Activated naive CD8-positive, alpha-beta T cell (primary cell): ENCODE measurements around the gene GABRA4.

Experiments used
- H3K27ac Mint-ChIP-seq: one replicate; pipeline ENCODE4 v1.8.0; 2021; ENCODE audit warnings: mixed read lengths
- H3K27me3 Mint-ChIP-seq: one replicate; pipeline ENCODE4 v1.8.0; 2021; ENCODE audit warnings: mixed read lengths
- H3K36me3 Mint-ChIP-seq: one replicate; pipeline ENCODE4 v1.8.0; 2021; ENCODE audit warnings: mixed read lengths
- H3K4me1 Mint-ChIP-seq: one replicate; pipeline ENCODE4 v1.8.0; 2021; ENCODE audit warnings: low read depth, mixed read lengths
- H3K4me3 Mint-ChIP-seq: one replicate; pipeline ENCODE4 v1.8.0; 2021; ENCODE audit warnings: mild to moderate bottlenecking, mixed read lengths
- H3K9me3 Mint-ChIP-seq: one replicate; pipeline ENCODE4 v1.8.0; 2021; ENCODE audit warnings: low read depth, mixed read lengths

GABRA4 gene

DNA sequence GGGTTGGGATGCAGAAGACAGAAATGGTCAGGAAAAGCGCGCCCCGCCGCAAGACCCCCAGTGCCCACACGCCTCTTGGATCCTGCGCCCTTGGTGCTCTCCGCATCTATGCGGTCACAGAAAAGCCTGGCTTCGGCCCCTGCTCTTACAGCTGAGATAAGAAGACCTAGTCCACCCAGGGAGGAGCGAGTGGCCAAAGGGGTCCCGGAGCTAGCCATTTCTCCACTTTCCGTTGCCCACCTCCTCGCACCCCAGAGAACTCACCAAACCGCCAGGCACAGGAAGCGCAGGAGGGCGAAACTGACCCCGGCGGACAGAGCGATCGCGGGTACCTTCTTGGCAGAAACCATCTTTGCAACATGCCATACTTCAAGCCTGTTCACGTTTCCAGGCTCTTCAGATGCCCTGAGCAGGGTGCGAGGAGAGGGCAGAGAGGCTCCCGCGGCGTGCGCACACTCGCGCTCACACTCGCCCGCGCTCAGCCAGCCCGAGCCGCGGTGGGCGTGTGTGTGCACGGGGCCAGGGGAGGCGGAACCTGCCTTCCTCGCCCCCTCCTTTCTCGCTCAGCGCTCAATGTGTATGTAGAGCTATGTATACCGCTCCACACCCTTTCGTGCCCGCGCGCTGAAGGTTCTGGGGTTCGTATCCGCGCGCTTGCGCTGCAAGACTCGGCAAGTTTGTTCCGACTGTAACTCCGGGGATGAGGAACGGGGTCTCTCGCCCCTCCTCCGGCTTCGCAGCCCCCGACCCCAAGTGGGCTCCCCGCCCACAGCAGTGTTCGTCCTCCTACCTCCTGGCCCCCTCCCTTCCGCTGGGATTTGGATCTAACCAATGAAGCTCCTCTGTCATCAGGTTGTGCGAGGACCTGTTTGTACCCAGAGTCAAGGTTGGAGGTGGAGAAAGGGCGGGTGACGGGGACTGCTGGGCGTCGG, at the start of gene GABRA4:
Gene GABRA4 (minus strand): TSS at position 507 of the 932 bp plus-strand sequence. CDS start 157 bp downstream, at position 350.
- H3K4me3 Mint-ChIP-seq, result peak within 1 kb of the TSS; percentile 23
- peaks cover 31% of the 10 kb centered on the region for H3K27me3 Mint-ChIP-seq
- H3K9me3 Mint-ChIP-seq, result no peaks in the 10 kb centered on the region

DNA sequence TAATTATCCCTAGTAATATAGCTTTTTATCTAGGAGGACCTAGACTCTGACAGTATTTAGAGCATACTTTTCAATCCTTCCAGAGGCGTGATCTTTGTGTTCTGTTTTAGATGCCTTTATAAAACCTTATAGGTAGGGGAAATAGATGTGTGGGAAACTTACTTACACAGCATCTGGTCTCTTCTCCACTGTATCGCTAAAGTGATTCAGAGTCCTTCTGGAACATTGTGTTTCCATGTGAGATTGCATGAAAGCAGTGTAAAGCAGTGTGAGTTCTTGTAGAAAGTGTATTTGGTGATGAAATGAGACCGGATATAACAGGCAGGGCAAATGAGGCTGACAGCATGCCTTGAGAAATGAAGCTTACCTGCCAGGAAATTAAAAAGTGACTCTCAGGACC, 47.4 kb upstream of the GABRA4 start:
- no peak overlapping the region for H3K4me3 Mint-ChIP-seq
- H3K9me3 Mint-ChIP-seq, result no peaks in the 10 kb centered on the region
- H3K36me3 Mint-ChIP-seq, result no peaks in the 10 kb centered on the region
- no peaks in the 10 kb centered on the region for H3K4me1 Mint-ChIP-seq
- peaks cover 9% of the 10 kb centered on the region for H3K27me3 Mint-ChIP-seq
- no peak overlapping the region for H3K27ac Mint-ChIP-seq

More for the DNA sequence above, at the start of gene GABRA4:
- H3K27ac Mint-ChIP-seq, result no peak within 1 kb of the TSS
- H3K4me1 Mint-ChIP-seq, result peaks cover 18% of the 10 kb centered on the region
- no peaks in the 10 kb centered on the region for H3K36me3 Mint-ChIP-seq

DNA sequence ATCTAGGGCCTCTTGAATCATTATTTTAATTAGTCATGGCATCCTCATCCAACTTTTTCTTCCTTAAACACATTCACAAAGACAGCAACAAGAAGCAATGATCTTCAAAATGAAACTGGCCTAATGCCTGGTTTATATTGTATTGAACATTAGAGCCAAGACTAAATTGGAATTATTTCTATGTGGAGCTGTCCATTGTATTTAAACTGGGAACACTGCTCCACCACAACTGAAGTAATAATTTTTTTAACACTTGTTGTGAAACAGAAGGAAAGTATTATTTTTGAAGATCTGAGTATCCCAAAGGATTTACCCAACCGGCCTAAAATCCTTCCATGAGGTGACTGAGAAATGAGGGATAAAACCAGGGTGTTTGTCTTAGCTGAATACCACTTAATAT, 44.9 kb upstream of the GABRA4 start:
- H3K27ac Mint-ChIP-seq, result no peak overlapping the region
- H3K36me3 Mint-ChIP-seq, result no peaks in the 10 kb centered on the region
- no peaks in the 10 kb centered on the region for H3K4me1 Mint-ChIP-seq
- H3K27me3 Mint-ChIP-seq, result peaks cover 3% of the 10 kb centered on the region
- no peaks in the 10 kb centered on the region for H3K9me3 Mint-ChIP-seq
- H3K4me3 Mint-ChIP-seq, result no peak overlapping the region

GRCh38 chr4:47032405-47033106, 39.2 kb upstream of the GABRA4 start:
- peaks cover 17% of the 10 kb centered on the region for H3K4me1 Mint-ChIP-seq
- H3K36me3 Mint-ChIP-seq, result no peaks in the 10 kb centered on the region
- peak overlapping the region; percentile 76 for H3K4me3 Mint-ChIP-seq
- H3K27me3 Mint-ChIP-seq, result peaks cover 29% of the 10 kb centered on the region
- H3K9me3 Mint-ChIP-seq, result no peaks in the 10 kb centered on the region
- no peak overlapping the region for H3K27ac Mint-ChIP-seq

DNA sequence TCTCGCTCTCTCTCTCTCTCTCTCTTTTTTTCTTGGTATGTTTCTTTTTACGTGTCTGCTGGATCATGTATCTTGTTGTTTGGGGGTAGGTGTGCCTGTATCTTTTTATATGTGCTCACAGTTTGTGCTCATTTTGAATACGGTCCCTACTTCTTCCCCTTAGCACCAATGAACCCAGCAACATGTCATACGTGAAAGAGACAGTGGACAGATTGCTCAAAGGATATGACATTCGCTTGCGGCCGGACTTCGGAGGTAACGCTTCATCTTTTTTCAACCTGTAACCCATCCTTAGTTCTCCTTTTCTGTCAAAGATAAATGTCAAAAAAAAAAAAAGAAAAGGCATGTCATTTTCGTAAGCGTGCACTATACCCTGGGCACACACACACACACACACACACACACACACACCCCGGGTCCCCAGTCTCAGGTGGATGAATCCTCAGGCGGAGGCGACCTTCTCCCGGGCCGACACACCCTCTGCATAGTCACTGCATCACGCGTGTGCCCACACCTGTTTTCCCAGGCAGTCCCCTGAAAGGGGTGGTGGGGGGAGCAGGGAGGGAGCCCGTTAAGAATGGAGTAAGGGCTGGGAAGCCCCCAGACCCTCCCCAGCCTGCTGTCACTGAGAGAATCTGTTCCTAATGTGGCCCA, 38.5 kb upstream of the GABRA4 start:
- H3K4me3 Mint-ChIP-seq, result peak overlapping the region; percentile 76
- H3K27ac Mint-ChIP-seq, result no peak overlapping the region
- peaks cover 17% of the 10 kb centered on the region for H3K4me1 Mint-ChIP-seq
- H3K9me3 Mint-ChIP-seq, result no peaks in the 10 kb centered on the region
- H3K36me3 Mint-ChIP-seq, result no peaks in the 10 kb centered on the region
- peaks cover 29% of the 10 kb centered on the region for H3K27me3 Mint-ChIP-seq

DNA sequence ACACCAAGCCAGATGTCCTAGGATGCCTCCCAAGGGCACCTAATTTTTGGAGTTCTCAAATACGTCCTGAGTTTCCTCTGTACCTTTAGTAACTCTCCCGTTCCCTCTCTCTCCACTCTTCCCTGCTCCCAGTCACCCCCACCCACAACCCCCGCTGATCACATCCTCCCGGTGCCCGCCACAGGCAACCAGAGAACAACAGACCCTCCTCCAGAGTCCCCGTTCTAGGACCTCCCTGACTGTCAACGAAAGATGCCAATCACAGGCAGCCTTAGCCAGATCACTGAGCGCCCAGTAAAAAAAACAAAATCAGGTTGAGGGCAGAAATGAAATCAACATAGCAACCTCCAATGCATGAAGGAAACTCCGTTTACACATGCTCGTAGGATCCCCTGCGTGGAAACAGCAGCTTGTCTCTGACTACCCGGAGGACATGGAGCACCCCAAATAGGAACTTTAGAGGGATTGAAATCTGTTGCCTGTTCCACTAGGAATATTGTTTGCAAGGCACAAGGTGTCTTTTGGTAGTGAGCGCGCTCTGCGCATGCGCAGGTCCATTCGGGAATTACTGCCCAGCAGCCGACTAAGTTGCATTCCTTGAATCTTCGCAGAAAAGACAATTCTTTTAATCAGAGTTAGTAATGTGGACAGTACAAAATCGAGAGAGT, 37.8 kb upstream of the GABRA4 start, which contains the start of gene GABRB1:
Gene GABRB1 (plus strand): TSS at position 557 of the 668 bp plus-strand sequence.
- H3K27me3 Mint-ChIP-seq, result peaks cover 29% of the 10 kb centered on the region
- no peaks in the 10 kb centered on the region for H3K9me3 Mint-ChIP-seq

DNA sequence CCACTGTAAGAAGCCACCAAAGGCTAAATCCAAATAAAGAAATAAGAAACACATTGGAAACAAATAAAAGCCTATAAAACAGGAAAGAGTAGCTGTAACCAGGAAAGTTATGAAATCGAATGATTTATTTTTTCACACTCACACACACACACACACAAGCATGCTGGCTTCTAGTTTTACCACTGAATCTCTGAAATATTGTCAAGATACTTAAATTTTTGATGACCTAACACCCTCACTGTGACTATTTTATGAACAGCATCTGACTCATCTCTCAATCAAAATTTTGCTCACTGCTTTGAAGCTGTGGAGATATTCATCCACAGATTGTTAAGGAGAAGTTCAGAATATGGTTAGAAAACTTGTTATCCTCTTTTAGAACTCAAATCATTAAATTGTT, 24.1 kb upstream of the GABRA4 start:
- H3K36me3 Mint-ChIP-seq, result no peaks in the 10 kb centered on the region
- H3K27ac Mint-ChIP-seq, result no peak overlapping the region
- no peaks in the 10 kb centered on the region for H3K4me1 Mint-ChIP-seq
- H3K27me3 Mint-ChIP-seq, result no peaks in the 10 kb centered on the region
- peaks cover 9% of the 10 kb centered on the region for H3K9me3 Mint-ChIP-seq
- no peak overlapping the region for H3K4me3 Mint-ChIP-seq

More for the DNA sequence above, 37.8 kb upstream of the GABRA4 start, which contains the start of gene GABRB1:
- H3K36me3 Mint-ChIP-seq, result no peaks in the 10 kb centered on the region
- H3K4me3 Mint-ChIP-seq, result peak within 1 kb of the TSS; percentile 76
- no peak within 1 kb of the TSS for H3K27ac Mint-ChIP-seq
- H3K4me1 Mint-ChIP-seq, result peaks cover 17% of the 10 kb centered on the region

GRCh38 chr4:47017081-47017480, 23.7 kb upstream of the GABRA4 start:
- Mint-ChIP-seq H3K36me3 (no peaks in the 10 kb centered on the region), H3K9me3 (peaks cover 10% of the 10 kb centered on the region), H3K27ac (no peak overlapping the region), H3K27me3 (no peaks in the 10 kb centered on the region), H3K4me1 (no peaks in the 10 kb centered on the region), H3K4me3 (no peak overlapping the region)

DNA sequence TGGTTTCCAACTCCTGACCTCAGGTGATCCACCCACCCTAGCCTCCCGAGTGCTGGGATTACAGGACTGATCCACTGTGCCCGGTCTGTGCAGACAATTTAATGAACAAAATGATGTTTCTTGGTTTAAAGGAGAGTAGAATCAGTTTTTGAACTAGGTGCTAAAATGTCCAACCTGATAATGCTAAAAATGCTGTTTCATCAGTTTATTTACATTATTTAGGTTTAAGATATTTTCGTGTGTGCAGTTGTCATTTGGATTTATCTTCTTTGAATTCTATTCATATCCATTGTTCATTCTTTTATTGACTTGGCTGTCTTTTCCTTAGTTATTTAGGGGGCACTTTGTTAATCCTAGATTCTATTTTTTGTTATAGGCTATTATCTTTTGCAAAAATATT, 20.0 kb upstream of the GABRA4 start:
- H3K9me3 Mint-ChIP-seq, result peaks cover 8% of the 10 kb centered on the region
- H3K27me3 Mint-ChIP-seq, result no peaks in the 10 kb centered on the region
- H3K27ac Mint-ChIP-seq, result no peak overlapping the region
- peaks cover 14% of the 10 kb centered on the region for H3K4me1 Mint-ChIP-seq
- H3K4me3 Mint-ChIP-seq, result no peak overlapping the region
- peaks cover 10% of the 10 kb centered on the region for H3K36me3 Mint-ChIP-seq

- H3K27me3 Mint-ChIP-seq, result no peaks in the 10 kb centered on the region
- peaks cover 14% of the 10 kb centered on the region for H3K4me1 Mint-ChIP-seq
- peaks cover 10% of the 10 kb centered on the region for H3K36me3 Mint-ChIP-seq
- H3K27ac Mint-ChIP-seq, result no peak overlapping the region
- peaks cover 8% of the 10 kb centered on the region for H3K9me3 Mint-ChIP-seq
- H3K4me3 Mint-ChIP-seq, result no peak overlapping the region
These were observed 19.3 kb upstream of the GABRA4 start for GRCh38 chr4:47012676-47013075.

DNA sequence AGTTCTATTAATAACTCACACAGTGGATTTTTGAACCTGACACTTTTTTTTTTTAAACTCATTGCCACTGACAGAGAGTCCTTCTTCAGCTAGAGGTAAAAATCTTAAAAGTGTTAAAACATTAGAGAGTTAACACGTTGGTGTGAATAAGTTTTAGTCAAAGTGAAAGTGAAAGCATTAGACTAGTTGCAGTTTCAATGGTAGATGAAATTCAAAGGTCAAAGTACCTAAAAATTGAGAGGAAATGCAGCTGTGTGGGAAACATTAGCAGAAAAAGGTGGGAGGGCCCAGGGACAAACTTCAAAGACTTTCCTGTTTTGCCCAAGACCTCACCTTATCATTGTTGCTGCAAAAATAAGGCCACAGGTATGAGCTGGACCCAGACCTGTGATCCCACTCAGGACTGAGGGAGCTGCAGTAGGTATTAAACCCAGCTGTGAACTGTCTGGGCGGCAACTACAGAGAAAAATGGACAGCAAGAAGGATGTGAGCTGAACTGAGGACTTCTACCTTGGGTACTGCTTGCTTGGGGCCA, 17.6 kb upstream of the GABRA4 start:
- no peaks in the 10 kb centered on the region for H3K27me3 Mint-ChIP-seq
- peak overlapping the region; percentile 14 for H3K4me3 Mint-ChIP-seq
- peaks cover 14% of the 10 kb centered on the region for H3K4me1 Mint-ChIP-seq
- H3K9me3 Mint-ChIP-seq, result peaks cover 8% of the 10 kb centered on the region
- H3K27ac Mint-ChIP-seq, result no peak overlapping the region
- H3K36me3 Mint-ChIP-seq, result peaks cover 10% of the 10 kb centered on the region

DNA sequence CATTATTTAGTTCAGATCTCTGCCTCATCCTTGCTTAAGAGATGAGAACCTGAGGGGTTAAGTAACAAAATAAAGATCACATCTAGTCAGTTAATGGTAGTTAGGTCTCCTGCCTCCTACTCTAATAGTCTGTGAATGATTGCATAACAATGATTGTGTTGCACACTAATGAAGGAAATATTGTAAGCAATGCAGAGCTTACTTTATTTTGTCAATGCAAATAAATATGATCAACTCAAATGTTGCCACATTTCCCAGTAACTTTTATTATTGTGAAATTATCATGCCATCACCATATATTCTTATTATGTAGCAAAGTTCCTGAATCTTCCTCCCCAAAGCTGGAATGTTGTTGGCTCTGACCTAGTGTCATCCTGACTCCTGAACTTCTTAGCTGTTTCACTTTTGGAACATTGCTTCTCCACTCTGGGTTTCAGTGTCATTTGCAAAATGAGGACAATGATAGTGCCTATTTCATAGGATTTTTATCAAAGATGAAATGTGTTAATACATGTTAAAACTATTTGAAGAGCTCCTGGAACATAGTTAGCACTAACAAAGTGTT, 17.0 kb upstream of the GABRA4 start:
- H3K4me1 Mint-ChIP-seq, result peaks cover 14% of the 10 kb centered on the region
- peaks cover 10% of the 10 kb centered on the region for H3K36me3 Mint-ChIP-seq
- no peak overlapping the region for H3K27ac Mint-ChIP-seq
- H3K9me3 Mint-ChIP-seq, result peaks cover 8% of the 10 kb centered on the region
- H3K27me3 Mint-ChIP-seq, result no peaks in the 10 kb centered on the region
- peak overlapping the region; percentile 14 for H3K4me3 Mint-ChIP-seq

DNA sequence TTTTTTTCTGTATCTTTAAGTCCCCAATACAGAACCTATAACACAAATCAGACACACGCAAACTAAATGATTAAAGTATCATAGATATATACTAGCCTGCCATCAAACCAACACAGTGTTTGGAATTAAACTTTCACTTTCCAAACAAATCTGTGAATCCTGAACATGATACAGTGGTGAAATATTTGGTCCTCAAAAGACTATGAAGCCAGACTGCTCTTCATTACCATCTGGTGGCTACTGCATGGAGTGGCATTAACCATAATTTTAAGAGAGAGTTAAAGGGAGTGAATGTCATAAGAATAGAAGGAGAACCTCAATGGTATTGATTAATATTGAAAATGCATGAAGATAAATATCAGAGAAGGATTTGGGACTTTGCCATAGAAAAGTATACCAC, 9.2 kb upstream of the GABRA4 start:
- Mint-ChIP-seq H3K4me1 (no peaks in the 10 kb centered on the region), H3K4me3 (no peak overlapping the region), H3K27me3 (peaks cover 3% of the 10 kb centered on the region), H3K27ac (no peak overlapping the region), H3K9me3 (no peaks in the 10 kb centered on the region), H3K36me3 (no peaks in the 10 kb centered on the region)

GRCh38 chr4:47000406-47000805, 7.0 kb upstream of the GABRA4 start:
- Mint-ChIP-seq H3K9me3 (no peaks in the 10 kb centered on the region), H3K4me1 (no peaks in the 10 kb centered on the region), H3K4me3 (no peak overlapping the region), H3K36me3 (no peaks in the 10 kb centered on the region), H3K27me3 (peaks cover 6% of the 10 kb centered on the region), H3K27ac (no peak overlapping the region)
